RKO (cell line): ENCODE data around the gene ADGRF3.
A peak's percentile ranks its signal among the peaks of the same experiment; 100 is the strongest.
"Not testable (repeated sequence)": the region's sequence is repeated elsewhere in the genome, so short reads cannot be mapped to it uniquely, and the experiment has no call there.

Experiments used
- DNase-seq: peaks from one replicate; pipeline ENCODE4 v3.0.0-alpha.2; 2016; ENCODE audit warnings: low spot score

ADGRF3 gene

GRCh38 chr2:26346454-26347053 is at the start of gene ADGRF3:
Gene ADGRF3, minus strand, starts transcription at chr2:26346789. Its CDS starts 555 bp downstream, at chr2:26346234.
- peak; percentile 74 for DNase-seq

GRCh38 chr2:26395394-26395793 is 48.8 kb upstream of the ADGRF3 start:
- no peak for DNase-seq

- DNase-seq: no peak
Measured at GRCh38 chr2:26394694-26395093, 48.1 kb upstream of the ADGRF3 start.

GRCh38 chr2:26387189-26387588 is 40.6 kb upstream of the ADGRF3 start:
- DNase-seq: no peak

- DNase-seq: no peak
Measured at GRCh38 chr2:26384597-26384996, 38.0 kb upstream of the ADGRF3 start.

- DNase-seq: no peak
Measured at GRCh38 chr2:26384183-26384582, 37.6 kb upstream of the ADGRF3 start.

- DNase-seq: no peak
Measured at GRCh38 chr2:26382564-26382963, 36.0 kb upstream of the ADGRF3 start.

GRCh38 chr2:26380281-26380680 is 33.7 kb upstream of the ADGRF3 start:
- no peak for DNase-seq

- no peak for DNase-seq
Measured at GRCh38 chr2:26376799-26377198, 30.2 kb upstream of the ADGRF3 start.

- not testable (repeated sequence) for DNase-seq
Measured at GRCh38 chr2:26370909-26371308, 24.3 kb upstream of the ADGRF3 start.

GRCh38 chr2:26369664-26370063 is 23.1 kb upstream of the ADGRF3 start:
- DNase-seq: not testable (repeated sequence)

- no peak for DNase-seq
Measured at GRCh38 chr2:26366957-26367356, 20.4 kb upstream of the ADGRF3 start.

GRCh38 chr2:26364669-26365068 is 18.1 kb upstream of the ADGRF3 start:
- no peak for DNase-seq

GRCh38 chr2:26363958-26364357 is 17.4 kb upstream of the ADGRF3 start:
- DNase-seq: no peak

GRCh38 chr2:26363323-26363722 is 16.7 kb upstream of the ADGRF3 start:
- no peak for DNase-seq

- no peak for DNase-seq
Measured at GRCh38 chr2:26359886-26360473, 13.4 kb upstream of the ADGRF3 start.

GRCh38 chr2:26356771-26357170 is 10.2 kb upstream of the ADGRF3 start:
- no peak for DNase-seq

- no peak for DNase-seq
Measured at GRCh38 chr2:26356111-26356510, 9.5 kb upstream of the ADGRF3 start.

- peak; percentile 94 for DNase-seq
Measured at GRCh38 chr2:26355038-26355995, 8.7 kb upstream of the ADGRF3 start.

GRCh38 chr2:26354469-26354868 is 7.9 kb upstream of the ADGRF3 start:
- DNase-seq: not testable (repeated sequence)

- peak; percentile 74 for DNase-seq
Measured at GRCh38 chr2:26352892-26353291, 6.3 kb upstream of the ADGRF3 start.

- no peak for DNase-seq
Measured at GRCh38 chr2:26351375-26352090, 4.9 kb upstream of the ADGRF3 start.
